ENCODE measurements around the gene HID1. TPM values are rescaled to one million over a fixed set of nuclear protein-coding genes. Genes with fewer than 3 reads are reported as not detected.

The HID1 gene
- total and polyA plus RNA-seq, 2 experiments from 2014 or later, result 8.7 to 10.9 TPM

DNA sequence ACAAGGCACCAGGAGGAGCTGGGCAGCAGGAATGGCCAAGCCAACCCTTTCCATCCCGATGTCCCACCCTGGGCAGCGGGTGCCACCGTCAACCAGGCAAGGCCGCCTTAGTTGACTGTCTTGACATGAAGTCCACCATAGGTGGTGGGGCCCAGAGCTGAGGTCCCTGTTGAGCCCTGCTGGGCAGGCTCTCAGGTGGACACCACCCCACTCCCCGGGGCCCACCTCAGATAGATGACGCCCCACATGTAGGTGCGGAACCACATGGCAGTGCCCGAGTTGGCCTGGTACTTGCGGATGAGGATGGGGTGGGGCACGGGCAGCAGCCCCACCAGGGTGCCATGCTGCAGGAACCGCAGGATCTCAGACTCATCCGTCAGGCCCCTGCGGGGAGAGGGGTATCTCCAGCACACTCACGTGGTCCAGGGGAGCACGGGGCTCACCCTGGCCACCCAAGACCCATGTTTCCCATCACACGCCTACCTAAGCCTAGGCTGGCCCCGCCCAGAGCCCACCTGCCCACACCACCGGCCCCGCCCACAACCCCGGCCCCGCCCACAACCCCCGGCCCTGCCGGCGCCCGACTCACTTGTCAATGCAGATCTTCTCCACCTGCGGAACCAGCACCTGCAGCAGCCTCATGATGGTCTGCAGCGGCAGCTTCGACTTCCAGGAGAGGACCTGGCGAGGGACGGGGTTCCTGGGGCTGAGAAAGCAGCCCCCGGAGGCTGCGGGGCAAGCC lies 20.7 kb downstream of the HID1 start:
- DNase-seq (ENCODE audit: low spot score) (peak; percentile 75), ATAC-seq (peak; percentile 82)
- H3K27me3 ChIP-seq (ENCODE audit: insufficient read depth), result no peaks in the 10 kb centered on the region
- peak overlapping the region; percentile 51; the same call in 1 of the 2 replicates for H3K4me2 ChIP-seq
- Mint-ChIP-seq H3K4me3 (no peak overlapping the region), H3K27ac (no peak overlapping the region), H3K36me3 (ENCODE audit: low read depth) (no peaks in the 10 kb centered on the region), H3K27me3 (ENCODE audit: insufficient read depth, low read depth, poor library complexity) (peaks cover 11% of the 10 kb centered on the region), H3K9me3 (no peaks in the 10 kb centered on the region), H3K4me1 (peaks cover 9% of the 10 kb centered on the region; the same call in 2 of the 3 replicates)
- TF ChIP-seq, protein P1, sequence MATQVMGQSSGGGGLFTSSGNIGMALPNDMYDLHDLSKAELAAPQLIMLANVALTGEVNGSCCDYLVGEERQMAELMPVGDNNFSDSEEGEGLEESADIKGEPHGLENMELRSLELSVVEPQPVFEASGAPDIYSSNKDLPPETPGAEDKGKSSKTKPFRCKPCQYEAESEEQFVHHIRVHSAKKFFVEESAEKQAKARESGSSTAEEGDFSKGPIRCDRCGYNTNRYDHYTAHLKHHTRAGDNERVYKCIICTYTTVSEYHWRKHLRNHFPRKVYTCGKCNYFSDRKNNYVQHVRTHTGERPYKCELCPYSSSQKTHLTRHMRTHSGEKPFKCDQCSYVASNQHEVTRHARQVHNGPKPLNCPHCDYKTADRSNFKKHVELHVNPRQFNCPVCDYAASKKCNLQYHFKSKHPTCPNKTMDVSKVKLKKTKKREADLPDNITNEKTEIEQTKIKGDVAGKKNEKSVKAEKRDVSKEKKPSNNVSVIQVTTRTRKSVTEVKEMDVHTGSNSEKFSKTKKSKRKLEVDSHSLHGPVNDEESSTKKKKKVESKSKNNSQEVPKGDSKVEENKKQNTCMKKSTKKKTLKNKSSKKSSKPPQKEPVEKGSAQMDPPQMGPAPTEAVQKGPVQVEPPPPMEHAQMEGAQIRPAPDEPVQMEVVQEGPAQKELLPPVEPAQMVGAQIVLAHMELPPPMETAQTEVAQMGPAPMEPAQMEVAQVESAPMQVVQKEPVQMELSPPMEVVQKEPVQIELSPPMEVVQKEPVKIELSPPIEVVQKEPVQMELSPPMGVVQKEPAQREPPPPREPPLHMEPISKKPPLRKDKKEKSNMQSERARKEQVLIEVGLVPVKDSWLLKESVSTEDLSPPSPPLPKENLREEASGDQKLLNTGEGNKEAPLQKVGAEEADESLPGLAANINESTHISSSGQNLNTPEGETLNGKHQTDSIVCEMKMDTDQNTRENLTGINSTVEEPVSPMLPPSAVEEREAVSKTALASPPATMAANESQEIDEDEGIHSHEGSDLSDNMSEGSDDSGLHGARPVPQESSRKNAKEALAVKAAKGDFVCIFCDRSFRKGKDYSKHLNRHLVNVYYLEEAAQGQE (IDR thresholded peaks at IDR 0.05; ENCODE audit: unreplicated experiment), result no peak
- no peak for TF ChIP-seq ETS1 (IDR thresholded peaks at IDR 0.05)
- no peak for TF ChIP-seq EZH2 (IDR thresholded peaks at IDR 0.05; ENCODE audit: low read depth, unreplicated experiment)
- no peak for TF ChIP-seq EZH2phosphoT487 (IDR thresholded peaks at IDR 0.05; ENCODE audit: unreplicated experiment)
- no peak for TF ChIP-seq JUNB (IDR thresholded peaks at IDR 0.05; ENCODE audit: unreplicated experiment)
- TF ChIP-seq STAT1 (IDR thresholded peaks at IDR 0.05; ENCODE audit: unreplicated experiment), result no peak
- no peak for TF ChIP-seq ZNF331 (CRISPR knock-in tag; IDR thresholded peaks at IDR 0.05; ENCODE audit: low read depth)
- TF ChIP-seq, protein P2, sequence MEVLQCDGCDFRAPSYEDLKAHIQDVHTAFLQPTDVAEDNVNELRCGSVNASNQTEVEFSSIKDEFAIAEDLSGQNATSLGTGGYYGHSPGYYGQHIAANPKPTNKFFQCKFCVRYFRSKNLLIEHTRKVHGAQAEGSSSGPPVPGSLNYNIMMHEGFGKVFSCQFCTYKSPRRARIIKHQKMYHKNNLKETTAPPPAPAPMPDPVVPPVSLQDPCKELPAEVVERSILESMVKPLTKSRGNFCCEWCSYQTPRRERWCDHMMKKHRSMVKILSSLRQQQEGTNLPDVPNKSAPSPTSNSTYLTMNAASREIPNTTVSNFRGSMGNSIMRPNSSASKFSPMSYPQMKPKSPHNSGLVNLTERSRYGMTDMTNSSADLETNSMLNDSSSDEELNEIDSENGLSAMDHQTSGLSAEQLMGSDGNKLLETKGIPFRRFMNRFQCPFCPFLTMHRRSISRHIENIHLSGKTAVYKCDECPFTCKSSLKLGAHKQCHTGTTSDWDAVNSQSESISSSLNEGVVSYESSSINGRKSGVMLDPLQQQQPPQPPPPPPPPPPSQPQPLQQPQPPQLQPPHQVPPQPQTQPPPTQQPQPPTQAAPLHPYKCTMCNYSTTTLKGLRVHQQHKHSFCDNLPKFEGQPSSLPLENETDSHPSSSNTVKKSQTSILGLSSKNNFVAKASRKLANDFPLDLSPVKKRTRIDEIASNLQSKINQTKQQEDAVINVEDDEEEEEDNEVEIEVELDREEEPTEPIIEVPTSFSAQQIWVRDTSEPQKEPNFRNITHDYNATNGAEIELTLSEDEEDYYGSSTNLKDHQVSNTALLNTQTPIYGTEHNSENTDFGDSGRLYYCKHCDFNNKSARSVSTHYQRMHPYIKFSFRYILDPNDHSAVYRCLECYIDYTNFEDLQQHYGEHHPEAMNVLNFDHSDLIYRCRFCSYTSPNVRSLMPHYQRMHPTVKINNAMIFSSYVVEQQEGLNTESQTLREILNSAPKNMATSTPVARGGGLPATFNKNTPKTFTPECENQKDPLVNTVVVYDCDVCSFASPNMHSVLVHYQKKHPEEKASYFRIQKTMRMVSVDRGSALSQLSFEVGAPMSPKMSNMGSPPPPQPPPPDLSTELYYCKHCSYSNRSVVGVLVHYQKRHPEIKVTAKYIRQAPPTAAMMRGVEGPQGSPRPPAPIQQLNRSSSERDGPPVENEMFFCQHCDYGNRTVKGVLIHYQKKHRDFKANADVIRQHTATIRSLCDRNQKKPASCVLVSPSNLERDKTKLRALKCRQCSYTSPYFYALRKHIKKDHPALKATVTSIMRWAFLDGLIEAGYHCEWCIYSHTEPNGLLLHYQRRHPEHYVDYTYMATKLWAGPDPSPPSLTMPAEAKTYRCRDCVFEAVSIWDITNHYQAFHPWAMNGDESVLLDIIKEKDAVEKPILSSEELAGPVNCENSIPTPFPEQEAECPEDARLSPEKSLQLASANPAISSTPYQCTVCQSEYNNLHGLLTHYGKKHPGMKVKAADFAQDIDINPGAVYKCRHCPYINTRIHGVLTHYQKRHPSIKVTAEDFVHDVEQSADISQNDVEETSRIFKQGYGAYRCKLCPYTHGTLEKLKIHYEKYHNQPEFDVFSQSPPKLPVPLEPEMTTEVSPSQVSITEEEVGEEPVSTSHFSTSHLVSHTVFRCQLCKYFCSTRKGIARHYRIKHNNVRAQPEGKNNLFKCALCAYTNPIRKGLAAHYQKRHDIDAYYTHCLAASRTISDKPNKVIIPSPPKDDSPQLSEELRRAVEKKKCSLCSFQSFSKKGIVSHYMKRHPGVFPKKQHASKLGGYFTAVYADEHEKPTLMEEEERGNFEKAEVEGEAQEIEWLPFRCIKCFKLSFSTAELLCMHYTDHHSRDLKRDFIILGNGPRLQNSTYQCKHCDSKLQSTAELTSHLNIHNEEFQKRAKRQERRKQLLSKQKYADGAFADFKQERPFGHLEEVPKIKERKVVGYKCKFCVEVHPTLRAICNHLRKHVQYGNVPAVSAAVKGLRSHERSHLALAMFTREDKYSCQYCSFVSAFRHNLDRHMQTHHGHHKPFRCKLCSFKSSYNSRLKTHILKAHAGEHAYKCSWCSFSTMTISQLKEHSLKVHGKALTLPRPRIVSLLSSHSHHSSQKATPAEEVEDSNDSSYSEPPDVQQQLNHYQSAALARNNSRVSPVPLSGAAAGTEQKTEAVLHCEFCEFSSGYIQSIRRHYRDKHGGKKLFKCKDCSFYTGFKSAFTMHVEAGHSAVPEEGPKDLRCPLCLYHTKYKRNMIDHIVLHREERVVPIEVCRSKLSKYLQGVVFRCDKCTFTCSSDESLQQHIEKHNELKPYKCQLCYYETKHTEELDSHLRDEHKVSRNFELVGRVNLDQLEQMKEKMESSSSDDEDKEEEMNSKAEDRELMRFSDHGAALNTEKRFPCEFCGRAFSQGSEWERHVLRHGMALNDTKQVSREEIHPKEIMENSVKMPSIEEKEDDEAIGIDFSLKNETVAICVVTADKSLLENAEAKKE (CRISPR knock-in tag; IDR thresholded peaks at IDR 0.05), result no peak
- TF ChIP-seq NANOG (IDR thresholded peaks at IDR 0.05; ENCODE audit: borderline replicate concordance), result no peak
- TF ChIP-seq, protein P3, sequence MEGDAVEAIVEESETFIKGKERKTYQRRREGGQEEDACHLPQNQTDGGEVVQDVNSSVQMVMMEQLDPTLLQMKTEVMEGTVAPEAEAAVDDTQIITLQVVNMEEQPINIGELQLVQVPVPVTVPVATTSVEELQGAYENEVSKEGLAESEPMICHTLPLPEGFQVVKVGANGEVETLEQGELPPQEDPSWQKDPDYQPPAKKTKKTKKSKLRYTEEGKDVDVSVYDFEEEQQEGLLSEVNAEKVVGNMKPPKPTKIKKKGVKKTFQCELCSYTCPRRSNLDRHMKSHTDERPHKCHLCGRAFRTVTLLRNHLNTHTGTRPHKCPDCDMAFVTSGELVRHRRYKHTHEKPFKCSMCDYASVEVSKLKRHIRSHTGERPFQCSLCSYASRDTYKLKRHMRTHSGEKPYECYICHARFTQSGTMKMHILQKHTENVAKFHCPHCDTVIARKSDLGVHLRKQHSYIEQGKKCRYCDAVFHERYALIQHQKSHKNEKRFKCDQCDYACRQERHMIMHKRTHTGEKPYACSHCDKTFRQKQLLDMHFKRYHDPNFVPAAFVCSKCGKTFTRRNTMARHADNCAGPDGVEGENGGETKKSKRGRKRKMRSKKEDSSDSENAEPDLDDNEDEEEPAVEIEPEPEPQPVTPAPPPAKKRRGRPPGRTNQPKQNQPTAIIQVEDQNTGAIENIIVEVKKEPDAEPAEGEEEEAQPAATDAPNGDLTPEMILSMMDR (conservative IDR thresholded peaks at IDR 0.05; ENCODE audit: low read depth in 2 of 2), result no peak
- no peak for TF ChIP-seq CREB1 (CRISPR knock-in tag; IDR thresholded peaks at IDR 0.05; ENCODE audit: low read depth)
- no peak for TF ChIP-seq ZNF114 (CRISPR knock-in tag; IDR thresholded peaks at IDR 0.05)
- no peak for TF ChIP-seq POLR2AphosphoS5 (IDR thresholded peaks at IDR 0.05; ENCODE audit: low read depth)
- H2AFZ ChIP-seq, result peak overlapping the region; percentile 18; the same call in 1 of the 2 replicates
- no peaks in the 10 kb centered on the region for H3K79me2 ChIP-seq (replicated peaks; ENCODE audit: insufficient read depth)
- H3K4me1 ChIP-seq (ENCODE audit: insufficient read depth), result peaks cover 5% of the 10 kb centered on the region; the same call in 1 of the 2 replicates
- H3K9me2 ChIP-seq (ENCODE audit: insufficient read depth), result no peaks in the 10 kb centered on the region
- no peaks in the 10 kb centered on the region for H3K36me3 ChIP-seq (ENCODE audit: insufficient read depth)
- H3K4me3 ChIP-seq, result no peak overlapping the region
- no peaks in the 10 kb centered on the region for H3F3A ChIP-seq (replicated peaks; ENCODE audit: low read depth)
- no peaks in the 10 kb centered on the region for H4K20me1 ChIP-seq (replicated peaks; ENCODE audit: insufficient read depth)
- H3K27ac ChIP-seq (ENCODE audit: low read depth), result no peak overlapping the region

All from GM23338 (cell line).